MM.1S (cell line): Measurements from ENCODE around the gene RHOXF1.

Experiments used
- DNase-seq: peaks from one replicate; pipeline ENCODE4 v3.0.0-alpha.2; 2015
- H2AFZ ChIP-seq: fragments of 300-600 bp; sonication (generic); 2 replicates; pipeline ENCODE4 v1.6.0; 2016; ENCODE audit warnings: antibody characterized with exemption, low read length
- H3F3A ChIP-seq: fragments of 300-600 bp; sonication (generic); 2 replicates; pipeline ENCODE4 v1.6.1; 2016; ENCODE audit warnings: mild to moderate bottlenecking, antibody characterized with exemption, low read length, moderate library complexity, mixed read lengths; ENCODE audit not compliant: insufficient read depth
- H3K27ac ChIP-seq: fragments of 300-600 bp; sonication (generic); 2 replicates; pipeline ENCODE4 v1.5.1; 2016; ENCODE audit warnings: mild to moderate bottlenecking, low read length
- H3K27me3 ChIP-seq: fragments of 300-600 bp; sonication (generic); replicated peaks from 2 replicates; pipeline ENCODE4 v1.6.0; 2016; ENCODE audit warnings: low read length; ENCODE audit not compliant: insufficient read depth
- H3K36me3 ChIP-seq: fragments of 300-600 bp; sonication (generic); replicated peaks from 2 replicates; pipeline ENCODE4 v1.6.1; 2016; ENCODE audit warnings: mild to moderate bottlenecking, low read length, mixed read lengths; ENCODE audit not compliant: insufficient read depth
- H3K4me1 ChIP-seq: fragments of 300-600 bp; sonication (generic); 2 replicates; pipeline ENCODE4 v1.6.1; 2016; ENCODE audit warnings: low read length, mixed read lengths
- H3K4me2 ChIP-seq: fragments of 300-600 bp; sonication (generic); 2 replicates; pipeline ENCODE4 v1.6.0; 2016; ENCODE audit warnings: low read depth, low read length
- H3K4me3 ChIP-seq: fragments of 300-600 bp; sonication (generic); 2 replicates; pipeline ENCODE4 v1.5.1; 2016; ENCODE audit warnings: low read length, mixed read lengths
- H3K79me2 ChIP-seq: fragments of 300-600 bp; sonication (generic); 2 replicates; pipeline ENCODE4 v1.6.1; 2016; ENCODE audit warnings: mixed run types, low read length, mixed read lengths
- H3K9ac ChIP-seq: fragments of 300-600 bp; sonication (generic); 2 replicates; pipeline ENCODE4 v1.6.1; 2016; ENCODE audit warnings: low read length, mixed read lengths
- H3K9me2 ChIP-seq: fragments of 300-600 bp; sonication (generic); replicated peaks from 2 replicates; pipeline ENCODE4 v1.6.1; 2016; ENCODE audit warnings: mild to moderate bottlenecking, low read length, mixed read lengths; ENCODE audit not compliant: insufficient read depth
- H3K9me3 ChIP-seq: fragments of 300-600 bp; sonication (generic); replicated peaks from 2 replicates; pipeline ENCODE4 v1.6.1; 2016; ENCODE audit warnings: mild to moderate bottlenecking, low read length, mixed read lengths; ENCODE audit not compliant: insufficient read depth
- H4K20me1 ChIP-seq: fragments of 300-600 bp; sonication (generic); 2 replicates; pipeline ENCODE4 v1.6.1; 2016; ENCODE audit warnings: mild to moderate bottlenecking, low read length, moderate library complexity, mixed read lengths; ENCODE audit not compliant: insufficient read depth
- CTCF ChIP-seq: fragments of 300-600 bp; sonication (generic); IDR thresholded peaks from 2 replicates; pipeline ENCODE4 v1.5.1; 2016; ENCODE audit warnings: antibody characterized with exemption, low read length, mixed read lengths
- EZH2 ChIP-seq: fragments of 300-600 bp; sonication (generic); optimal IDR thresholded peaks from 2 replicates; pipeline ENCODE3; 2017; ENCODE audit warnings: low read depth, mild to moderate bottlenecking, antibody characterized with exemption, low read length, mixed read lengths
- EZH2phosphoT487 ChIP-seq: fragments of 300-600 bp; sonication (generic); IDR thresholded peaks from 2 replicates; pipeline ENCODE4 v1.6.1; 2018; ENCODE audit warnings: antibody characterized with exemption, low read length

Gene RHOXF1

GRCh38 chrX:120140293-120140981, 24.7 kb upstream of the RHOXF1 start:
- H3K27me3 ChIP-seq, result no peaks in the 10 kb centered on the region
- H3F3A ChIP-seq, result no peaks in the 10 kb centered on the region
- peak overlapping the region; percentile 32; the same call in 1 of the 2 replicates for H3K4me3 ChIP-seq
- peak overlapping the region; percentile 37 for H3K4me2 ChIP-seq
- H4K20me1 ChIP-seq, result no peaks in the 10 kb centered on the region
- no peaks in the 10 kb centered on the region for H3K79me2 ChIP-seq
- no peak overlapping the region for H3K27ac ChIP-seq
- no peak for TF ChIP-seq CTCF
- no peak for TF ChIP-seq EZH2
- no peak for TF ChIP-seq EZH2phosphoT487
- no peak for DNase-seq
- H3K36me3 ChIP-seq, result no peaks in the 10 kb centered on the region
- H2AFZ ChIP-seq, result no peak overlapping the region
- H3K4me1 ChIP-seq, result peaks cover 6% of the 10 kb centered on the region; the same call in 1 of the 2 replicates
- no peaks in the 10 kb centered on the region for H3K9me3 ChIP-seq
- no peaks in the 10 kb centered on the region for H3K9me2 ChIP-seq
- H3K9ac ChIP-seq, result no peak overlapping the region

- Histone ChIP-seq H3K4me1 (peaks cover 7% of the 10 kb centered on the region; the same call in 1 of the 2 replicates), H3K27me3 (no peaks in the 10 kb centered on the region), H3K27ac (no peak overlapping the region), H3K9me2 (no peaks in the 10 kb centered on the region), H3F3A (no peaks in the 10 kb centered on the region), H3K36me3 (no peaks in the 10 kb centered on the region), H3K4me2 (no peak overlapping the region), H3K9me3 (no peaks in the 10 kb centered on the region), H2AFZ (no peak overlapping the region), H3K9ac (no peak overlapping the region), H3K79me2 (no peaks in the 10 kb centered on the region), H3K4me3 (no peak overlapping the region), H4K20me1 (no peaks in the 10 kb centered on the region)
- no peak for DNase-seq
- no peak for TF ChIP-seq EZH2phosphoT487
- no peak for TF ChIP-seq EZH2
- TF ChIP-seq CTCF, result no peak
Observed at GRCh38 chrX:120137439-120137838, 21.7 kb upstream of the RHOXF1 start.

GRCh38 chrX:120136840-120137239, 21.1 kb upstream of the RHOXF1 start:
- Histone ChIP-seq H3K79me2 (no peaks in the 10 kb centered on the region), H3F3A (no peaks in the 10 kb centered on the region), H4K20me1 (no peaks in the 10 kb centered on the region), H3K4me3 (no peak overlapping the region), H2AFZ (no peak overlapping the region), H3K4me2 (no peak overlapping the region), H3K9ac (no peak overlapping the region), H3K9me2 (no peaks in the 10 kb centered on the region), H3K4me1 (peaks cover 7% of the 10 kb centered on the region; the same call in 1 of the 2 replicates), H3K36me3 (no peaks in the 10 kb centered on the region), H3K9me3 (no peaks in the 10 kb centered on the region), H3K27ac (no peak overlapping the region), H3K27me3 (no peaks in the 10 kb centered on the region)
- no peak for DNase-seq
- TF ChIP-seq CTCF (no peak), EZH2 (no peak), EZH2phosphoT487 (no peak)
